Natural killer cell (primary cell): ENCODE results near the gene FGD4. TPM values are rescaled to one million over a fixed set of nuclear protein-coding genes. Genes with fewer than 3 reads are reported as not detected.
"Not testable (repeated sequence)": the region's sequence is repeated elsewhere in the genome, so short reads cannot be mapped to it uniquely, and the experiment has no call there.

Experiments
- ATAC-seq, 3 donors: fragments of 150-1000 bp in 2 of 3; fragments of 200-7000 bp in 1 of 3; cut with Tn5 transposase; 1 replicate in 1 of 3; 2 replicates in 2 of 3; pipeline ENCODE4 v1.10.0; 2021; ENCODE audit warnings: mild to moderate bottlenecking in 2 of 3, moderate library complexity in 2 of 3
- DNase-seq, 2 donors: peaks; one replicate each; pipeline versions ENCODE4 v3.0.0 to v3.0.0-alpha.2; 2013 to 2021; ENCODE audit warnings: mixed read lengths in 1 of 2
- H3K27ac ChIP-seq: one replicate; pipeline ENCODE4 v1.5.1; 2013; ENCODE audit warnings: mild to moderate bottlenecking, low read length
- H3K27me3 ChIP-seq: one replicate; pipeline ENCODE4 v1.6.1; 2013; ENCODE audit warnings: low read length; ENCODE audit not compliant: control insufficient read depth, insufficient read depth
- H3K36me3 ChIP-seq: one replicate; pipeline ENCODE4 v1.6.1; 2013; ENCODE audit warnings: low read length; ENCODE audit not compliant: control insufficient read depth, insufficient read depth
- H3K4me1 ChIP-seq: one replicate; pipeline ENCODE4 v1.6.1; 2013; ENCODE audit warnings: low read length; ENCODE audit not compliant: control insufficient read depth, insufficient read depth
- H3K4me3 ChIP-seq: one replicate; pipeline ENCODE4 v1.5.1; 2013; ENCODE audit warnings: low read length
- H3K9me3 ChIP-seq: one replicate; pipeline ENCODE4 v1.6.1; 2013; ENCODE audit warnings: low read length; ENCODE audit not compliant: control insufficient read depth, insufficient read depth
- H3K27ac Mint-ChIP-seq, 2 donors: one replicate each; pipeline ENCODE4 v1.8.0; 2022; ENCODE audit warnings: mild to moderate bottlenecking in 2 of 2, mixed read lengths in 2 of 2, moderate library complexity in 1 of 2
- H3K27me3 Mint-ChIP-seq, 2 donors: one replicate each; pipeline ENCODE4 v1.8.0; 2022; ENCODE audit warnings: low read depth in 2 of 2, mixed read lengths in 2 of 2
- H3K36me3 Mint-ChIP-seq: one replicate; pipeline ENCODE4 v1.8.0; 2022; ENCODE audit warnings: mixed read lengths
- H3K4me1 Mint-ChIP-seq, 2 donors: one replicate each; pipeline ENCODE4 v1.8.0; 2022; ENCODE audit warnings: mixed read lengths in 2 of 2
- H3K4me3 Mint-ChIP-seq: one replicate; pipeline ENCODE4 v1.8.0; 2022; ENCODE audit warnings: mild to moderate bottlenecking, moderate library complexity, mixed read lengths
- H3K9me3 Mint-ChIP-seq, 2 donors: one replicate each; pipeline ENCODE4 v1.8.0; 2022; ENCODE audit warnings: mixed read lengths in 2 of 2
- WGBS: methylation state at CpG from one replicate; pipeline ENCODE4 v1.1.7; 2013; ENCODE audit warnings: missing lambda C conversion rate; ENCODE audit not compliant: insufficient coverage; 5-methylcytosine and 5-hydroxymethylcytosine counted together
- intact Hi-C: fragments of 100-400 bp; cut with micrococcal nuclease; formaldehyde crosslinking; loops from one replicate; pipeline ENCODE4 v1.14.2; 2022
- total RNA-seq, 4 donors: library from RNA; stranded (reverse); fragments of 120-200 nt in 1 of 4; gene quantifications; one replicate each; pipeline versions ENCODE4 v1.2.3 to v1.2.4, GENCODE V29; 2013 to 2022
- TF ChIP-seq, protein P1 (sequence below): fragments of 200-600 bp; IDR thresholded peaks from one replicate; pipeline ENCODE4 v1.8.0; 2022; ENCODE audit warnings: antibody characterized with exemption

FGD4 gene
- total RNA-seq, 3 donors from 2014 or later (not counting 1 experiment from before 2014, with no cell fraction given): 0.68 to 3.5 (median 2.1) TPM

DNA sequence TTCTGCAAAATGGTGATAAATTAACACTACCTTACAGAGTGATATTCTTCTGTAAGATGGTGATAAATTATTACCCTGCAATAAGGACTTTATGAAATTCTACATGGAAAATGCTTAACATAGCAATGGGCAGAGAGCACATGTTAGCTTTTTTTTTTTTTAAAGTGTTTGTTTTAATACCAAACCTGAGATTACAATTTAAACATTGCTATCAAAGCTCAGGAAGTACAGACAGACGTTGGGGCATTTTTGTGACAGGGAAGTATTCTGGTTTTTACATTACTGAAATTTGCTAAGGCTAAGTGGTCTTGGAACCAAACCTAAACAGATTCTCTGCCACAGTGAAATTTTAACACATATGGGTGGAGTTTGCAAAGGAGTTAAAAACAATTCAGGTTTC, 133.1 kb downstream of the FGD4 start:
- no peak overlapping the region for H3K27ac ChIP-seq
- intact Hi-C loops: no loop called here
- 0% methylated on average over 1 of the region's 1 CpG for WGBS
- ATAC-seq: no peak
- peaks cover 16 to 20% of the 10 kb centered on the region in 2 donors for H3K4me1 Mint-ChIP-seq
- H3K27me3 ChIP-seq: no peaks in the 10 kb centered on the region
- H3K4me1 ChIP-seq: peaks cover 4% of the 10 kb centered on the region
- H3K9me3 ChIP-seq: no peaks in the 10 kb centered on the region
- H3K4me3 ChIP-seq: no peak overlapping the region
- H3K27ac Mint-ChIP-seq: no peak overlapping the region
- no peaks in the 10 kb centered on the region for H3K9me3 Mint-ChIP-seq
- H3K36me3 Mint-ChIP-seq: no peaks in the 10 kb centered on the region
- DNase-seq: no peak
- TF ChIP-seq, protein P1, sequence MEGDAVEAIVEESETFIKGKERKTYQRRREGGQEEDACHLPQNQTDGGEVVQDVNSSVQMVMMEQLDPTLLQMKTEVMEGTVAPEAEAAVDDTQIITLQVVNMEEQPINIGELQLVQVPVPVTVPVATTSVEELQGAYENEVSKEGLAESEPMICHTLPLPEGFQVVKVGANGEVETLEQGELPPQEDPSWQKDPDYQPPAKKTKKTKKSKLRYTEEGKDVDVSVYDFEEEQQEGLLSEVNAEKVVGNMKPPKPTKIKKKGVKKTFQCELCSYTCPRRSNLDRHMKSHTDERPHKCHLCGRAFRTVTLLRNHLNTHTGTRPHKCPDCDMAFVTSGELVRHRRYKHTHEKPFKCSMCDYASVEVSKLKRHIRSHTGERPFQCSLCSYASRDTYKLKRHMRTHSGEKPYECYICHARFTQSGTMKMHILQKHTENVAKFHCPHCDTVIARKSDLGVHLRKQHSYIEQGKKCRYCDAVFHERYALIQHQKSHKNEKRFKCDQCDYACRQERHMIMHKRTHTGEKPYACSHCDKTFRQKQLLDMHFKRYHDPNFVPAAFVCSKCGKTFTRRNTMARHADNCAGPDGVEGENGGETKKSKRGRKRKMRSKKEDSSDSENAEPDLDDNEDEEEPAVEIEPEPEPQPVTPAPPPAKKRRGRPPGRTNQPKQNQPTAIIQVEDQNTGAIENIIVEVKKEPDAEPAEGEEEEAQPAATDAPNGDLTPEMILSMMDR: no peak
- no peaks in the 10 kb centered on the region for H3K27me3 Mint-ChIP-seq
- peak overlapping the region; percentile 33 for H3K4me3 Mint-ChIP-seq
- no peaks in the 10 kb centered on the region for H3K36me3 ChIP-seq

DNA sequence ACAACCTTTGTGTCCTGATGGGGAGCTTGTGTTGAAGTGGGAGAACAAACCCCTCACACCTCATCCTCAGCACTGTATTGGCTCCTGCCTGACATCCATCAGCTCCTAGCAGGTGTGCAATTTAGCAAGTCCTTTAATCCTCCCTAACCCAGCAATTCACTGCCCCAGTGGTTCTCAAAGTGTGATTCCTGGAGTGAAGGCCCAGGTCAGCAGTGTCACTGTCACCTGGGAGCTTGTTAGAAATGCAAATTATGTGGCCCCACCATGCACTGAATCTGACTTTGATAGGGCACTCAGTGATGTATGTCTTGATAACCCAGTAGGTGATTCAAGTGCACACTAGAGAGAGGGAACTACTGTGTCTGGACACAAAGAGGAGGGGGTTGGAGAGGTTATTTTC, 133.6 kb downstream of the FGD4 start:
- Mint-ChIP-seq H3K4me3 (no peak overlapping the region), H3K9me3 (no peaks in the 10 kb centered on the region), H3K27ac (no peak overlapping the region), H3K27me3 (no peaks in the 10 kb centered on the region), H3K36me3 (no peaks in the 10 kb centered on the region), H3K4me1 (peaks cover 16 to 20% of the 10 kb centered on the region in 2 donors)
- no peaks in the 10 kb centered on the region for H3K36me3 ChIP-seq
- DNase-seq (no peak), ATAC-seq (no peak)
- no peaks in the 10 kb centered on the region for H3K27me3 ChIP-seq
- no peak overlapping the region for H3K27ac ChIP-seq
- intact Hi-C loops: no loop called here
- no peaks in the 10 kb centered on the region for H3K9me3 ChIP-seq
- H3K4me3 ChIP-seq: no peak overlapping the region
- peaks cover 4% of the 10 kb centered on the region for H3K4me1 ChIP-seq
- TF ChIP-seq, protein P1: no peak

GRCh38 chr12:32533506-32533905, 134.1 kb downstream of the FGD4 start:
- H3K4me3 Mint-ChIP-seq, H3K36me3 Mint-ChIP-seq, ATAC-seq, H3K27ac ChIP-seq, H3K9me3 Mint-ChIP-seq, H3K27me3 Mint-ChIP-seq, H3K4me3 ChIP-seq, intact Hi-C loops, H3K9me3 ChIP-seq, H3K36me3 ChIP-seq, H3K27ac Mint-ChIP-seq, DNase-seq, H3K4me1 ChIP-seq, H3K27me3 ChIP-seq: not testable (repeated sequence)
- H3K4me1 Mint-ChIP-seq: peaks cover 16 to 20% of the 10 kb centered on the region in 2 donors
- WGBS: 96% methylated on average over 9 of the region's 10 CpGs

DNA sequence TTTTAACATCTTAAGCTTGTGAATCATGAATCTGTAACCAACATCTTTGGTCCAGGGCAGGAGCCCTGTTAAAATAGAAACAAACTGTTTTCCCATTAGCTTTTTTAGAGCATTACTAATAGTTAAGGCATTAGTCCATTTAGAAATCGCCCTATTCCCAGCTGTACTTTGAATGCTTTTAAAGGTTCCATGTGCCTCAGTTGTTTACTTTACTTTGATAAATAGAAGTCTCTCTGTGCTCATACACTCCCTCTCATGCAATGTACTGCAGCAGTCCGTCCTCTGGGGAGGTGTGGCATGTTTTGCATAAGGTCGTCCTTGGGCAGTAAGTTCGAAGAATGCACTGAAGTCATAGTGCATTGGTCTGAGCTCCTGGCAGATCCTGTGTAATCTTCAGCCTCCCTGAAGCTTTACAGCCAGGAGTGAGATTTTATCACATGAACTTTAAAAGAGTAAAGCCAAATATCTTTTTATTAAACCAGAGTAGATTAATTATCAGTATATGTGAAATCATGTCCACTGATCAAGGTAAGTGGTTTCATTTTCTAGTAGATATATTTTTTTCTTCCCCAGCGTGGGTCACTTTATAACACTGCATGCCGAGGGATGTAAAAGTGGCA, 134.7 kb downstream of the FGD4 start:
- TF ChIP-seq, protein P1: no peak
- intact Hi-C loops: no loop called here

More for the DNA sequence above, 134.7 kb downstream of the FGD4 start:
- peak overlapping the region; percentile 78 for H3K4me3 Mint-ChIP-seq
- Histone ChIP-seq H3K36me3 (no peaks in the 10 kb centered on the region), H3K4me1 (peaks cover 4% of the 10 kb centered on the region), H3K27me3 (no peaks in the 10 kb centered on the region), H3K9me3 (no peaks in the 10 kb centered on the region), H3K27ac (peak overlapping the region; percentile 52), H3K4me3 (peak overlapping the region; percentile 23)
- no peaks in the 10 kb centered on the region for H3K27me3 Mint-ChIP-seq
- WGBS: 14% methylated on average over 5 of the region's 6 CpGs
- no peaks in the 10 kb centered on the region for H3K9me3 Mint-ChIP-seq
- peak overlapping the region; percentile 43 to 78 for H3K27ac Mint-ChIP-seq
- ATAC-seq (peak in 2 of 3 donors; percentile 55 to 74), DNase-seq (no peak)
- H3K36me3 Mint-ChIP-seq: no peaks in the 10 kb centered on the region
- peaks cover 16 to 20% of the 10 kb centered on the region in 2 donors for H3K4me1 Mint-ChIP-seq
